ENCODE measurements around the gene CEACAM5.

The CEACAM5 gene

GRCh38 chr19:41708481-41708880, at the start of gene CEACAM5:
Gene CEACAM5 (plus strand): TSS chr19:41708626. CDS start chr19:41708732, 106 bp downstream.
- DNase-seq, result peak; percentile 17
- Mint-ChIP-seq H3K9me3 (no peaks in the 10 kb centered on the region), H3K27me3 (peaks cover 69% of the 10 kb centered on the region), H3K4me1 (ENCODE audit: low read depth) (peaks cover 5% of the 10 kb centered on the region), H3K27ac (no peak within 1 kb of the TSS), H3K36me3 (ENCODE audit: low read depth) (no peaks in the 10 kb centered on the region), H3K4me3 (no peak within 1 kb of the TSS)

- Mint-ChIP-seq H3K9me3 (peaks cover 24% of the 10 kb centered on the region), H3K4me1 (ENCODE audit: low read depth) (no peaks in the 10 kb centered on the region), H3K36me3 (ENCODE audit: low read depth) (no peaks in the 10 kb centered on the region), H3K4me3 (no peak overlapping the region), H3K27ac (no peak overlapping the region), H3K27me3 (peaks cover 48% of the 10 kb centered on the region)
- DNase-seq, result no peak
Measured at GRCh38 chr19:41666075-41666474, 42.4 kb upstream of the CEACAM5 start.

- H3K36me3 Mint-ChIP-seq (ENCODE audit: low read depth), result no peaks in the 10 kb centered on the region
- H3K4me1 Mint-ChIP-seq (ENCODE audit: low read depth), result no peaks in the 10 kb centered on the region
- H3K9me3 Mint-ChIP-seq, result peaks cover 23% of the 10 kb centered on the region
- no peak overlapping the region for H3K4me3 Mint-ChIP-seq
- peaks cover 52% of the 10 kb centered on the region for H3K27me3 Mint-ChIP-seq
- DNase-seq, result no peak
- no peak overlapping the region for H3K27ac Mint-ChIP-seq
Measured at GRCh38 chr19:41668315-41668714, 40.1 kb upstream of the CEACAM5 start.

- Mint-ChIP-seq H3K27ac (no peak overlapping the region), H3K27me3 (peaks cover 58% of the 10 kb centered on the region), H3K4me3 (no peak overlapping the region)
Measured at GRCh38 chr19:41670755-41671154, 37.7 kb upstream of the CEACAM5 start.

GRCh38 chr19:41671486-41671885, 36.9 kb upstream of the CEACAM5 start:
- peaks cover 59% of the 10 kb centered on the region for H3K27me3 Mint-ChIP-seq
- no peaks in the 10 kb centered on the region for H3K36me3 Mint-ChIP-seq (ENCODE audit: low read depth)
- H3K4me3 Mint-ChIP-seq, result no peak overlapping the region

More at GRCh38 chr19:41670755-41671154, 37.7 kb upstream of the CEACAM5 start:
- Mint-ChIP-seq H3K4me1 (ENCODE audit: low read depth) (no peaks in the 10 kb centered on the region), H3K36me3 (ENCODE audit: low read depth) (no peaks in the 10 kb centered on the region), H3K9me3 (peaks cover 4% of the 10 kb centered on the region)
- no peak for DNase-seq

GRCh38 chr19:41682437-41682836, 26.0 kb upstream of the CEACAM5 start:
- Mint-ChIP-seq H3K4me1 (ENCODE audit: low read depth) (no peaks in the 10 kb centered on the region), H3K4me3 (no peak overlapping the region), H3K36me3 (ENCODE audit: low read depth) (no peaks in the 10 kb centered on the region), H3K27ac (no peak overlapping the region), H3K9me3 (no peaks in the 10 kb centered on the region), H3K27me3 (peaks cover 52% of the 10 kb centered on the region)
- no peak for DNase-seq

More at GRCh38 chr19:41671486-41671885, 36.9 kb upstream of the CEACAM5 start:
- H3K27ac Mint-ChIP-seq, result no peak overlapping the region
- no peaks in the 10 kb centered on the region for H3K4me1 Mint-ChIP-seq (ENCODE audit: low read depth)
- H3K9me3 Mint-ChIP-seq, result no peaks in the 10 kb centered on the region
- DNase-seq, result no peak

- DNase-seq, result no peak
- H3K27me3 Mint-ChIP-seq, result peaks cover 46% of the 10 kb centered on the region
Measured at GRCh38 chr19:41687419-41687818, 21.0 kb upstream of the CEACAM5 start.

GRCh38 chr19:41688098-41688497, 20.3 kb upstream of the CEACAM5 start, which contains the start of gene CEACAM7:
Gene CEACAM7 (minus strand): TSS chr19:41688270. CDS start chr19:41688165, 105 bp downstream.
- Mint-ChIP-seq H3K9me3 (no peaks in the 10 kb centered on the region), H3K4me1 (ENCODE audit: low read depth) (no peaks in the 10 kb centered on the region), H3K27me3 (peaks cover 46% of the 10 kb centered on the region), H3K4me3 (no peak within 1 kb of the TSS), H3K36me3 (ENCODE audit: low read depth) (no peaks in the 10 kb centered on the region), H3K27ac (no peak within 1 kb of the TSS)
- DNase-seq, result no peak

More at GRCh38 chr19:41687419-41687818, 21.0 kb upstream of the CEACAM5 start:
- H3K36me3 Mint-ChIP-seq (ENCODE audit: low read depth), result no peaks in the 10 kb centered on the region
- H3K4me3 Mint-ChIP-seq, result no peak overlapping the region
- H3K4me1 Mint-ChIP-seq (ENCODE audit: low read depth), result no peaks in the 10 kb centered on the region
- no peak overlapping the region for H3K27ac Mint-ChIP-seq
- no peaks in the 10 kb centered on the region for H3K9me3 Mint-ChIP-seq

GRCh38 chr19:41688687-41689086, 19.7 kb upstream of the CEACAM5 start:
- no peak overlapping the region for H3K27ac Mint-ChIP-seq
- no peaks in the 10 kb centered on the region for H3K36me3 Mint-ChIP-seq (ENCODE audit: low read depth)
- no peaks in the 10 kb centered on the region for H3K9me3 Mint-ChIP-seq
- no peak overlapping the region for H3K4me3 Mint-ChIP-seq
- H3K27me3 Mint-ChIP-seq, result peaks cover 45% of the 10 kb centered on the region
- H3K4me1 Mint-ChIP-seq (ENCODE audit: low read depth), result no peaks in the 10 kb centered on the region
- DNase-seq, result no peak

- H3K36me3 Mint-ChIP-seq (ENCODE audit: low read depth), result no peaks in the 10 kb centered on the region
- no peak for DNase-seq
- H3K27me3 Mint-ChIP-seq, result peaks cover 41% of the 10 kb centered on the region
- H3K27ac Mint-ChIP-seq, result no peak overlapping the region
- no peak overlapping the region for H3K4me3 Mint-ChIP-seq
- no peaks in the 10 kb centered on the region for H3K4me1 Mint-ChIP-seq (ENCODE audit: low read depth)
- no peaks in the 10 kb centered on the region for H3K9me3 Mint-ChIP-seq
Measured at GRCh38 chr19:41689993-41690800, 18.2 kb upstream of the CEACAM5 start.

- no peaks in the 10 kb centered on the region for H3K9me3 Mint-ChIP-seq
- no peak overlapping the region for H3K27ac Mint-ChIP-seq
- DNase-seq, result no peak
- H3K27me3 Mint-ChIP-seq, result peaks cover 45% of the 10 kb centered on the region
- H3K4me1 Mint-ChIP-seq (ENCODE audit: low read depth), result no peaks in the 10 kb centered on the region
- H3K4me3 Mint-ChIP-seq, result no peak overlapping the region
- H3K36me3 Mint-ChIP-seq (ENCODE audit: low read depth), result no peaks in the 10 kb centered on the region
Measured at GRCh38 chr19:41690801-41691065, 17.7 kb upstream of the CEACAM5 start.

GRCh38 chr19:41691268-41691970, 17.0 kb upstream of the CEACAM5 start:
- Mint-ChIP-seq H3K36me3 (ENCODE audit: low read depth) (no peaks in the 10 kb centered on the region), H3K9me3 (no peaks in the 10 kb centered on the region), H3K4me3 (no peak overlapping the region), H3K27me3 (peaks cover 50% of the 10 kb centered on the region), H3K4me1 (ENCODE audit: low read depth) (no peaks in the 10 kb centered on the region), H3K27ac (no peak overlapping the region)
- DNase-seq, result no peak

- H3K9me3 Mint-ChIP-seq, result no peaks in the 10 kb centered on the region
- H3K4me1 Mint-ChIP-seq (ENCODE audit: low read depth), result no peaks in the 10 kb centered on the region
- no peak overlapping the region for H3K27ac Mint-ChIP-seq
- H3K36me3 Mint-ChIP-seq (ENCODE audit: low read depth), result no peaks in the 10 kb centered on the region
- peaks cover 54% of the 10 kb centered on the region for H3K27me3 Mint-ChIP-seq
- H3K4me3 Mint-ChIP-seq, result no peak overlapping the region
- DNase-seq, result no peak
Measured at GRCh38 chr19:41694196-41694595, 14.2 kb upstream of the CEACAM5 start.

GRCh38 chr19:41694831-41695635, 13.4 kb upstream of the CEACAM5 start:
- no peaks in the 10 kb centered on the region for H3K36me3 Mint-ChIP-seq (ENCODE audit: low read depth)
- no peak for DNase-seq
- H3K27ac Mint-ChIP-seq, result no peak overlapping the region
- no peaks in the 10 kb centered on the region for H3K4me1 Mint-ChIP-seq (ENCODE audit: low read depth)
- H3K27me3 Mint-ChIP-seq, result peaks cover 54% of the 10 kb centered on the region
- no peaks in the 10 kb centered on the region for H3K9me3 Mint-ChIP-seq
- no peak overlapping the region for H3K4me3 Mint-ChIP-seq
